Fibroblast of the aortic adventitia (primary cell): Measurements from ENCODE around the gene ADGRB3. TPM values are rescaled to one million over a fixed set of nuclear protein-coding genes. Genes with fewer than 3 reads are reported as not detected.

Experiments used
- DNase-seq: peaks from one replicate; pipeline ENCODE4 v3.0.0-alpha.2; 2010; ENCODE audit warnings: low read depth
- H3K4me3 ChIP-seq: 2 replicates; pipeline ENCODE4 v1.5.1; 2011; ENCODE audit warnings: low read depth, mild to moderate bottlenecking, control low read depth, low read length, moderate library complexity
- CTCF ChIP-seq: IDR thresholded peaks from 2 replicates; pipeline ENCODE4 v1.5.1; 2011; ENCODE audit warnings: mild to moderate bottlenecking, low read length, control low read depth, inconsistent platforms; ENCODE audit not compliant: insufficient read depth
- total RNA-seq: library from RNA; depleted of rRNA; stranded (reverse); fragments of >200 nt; gene quantifications from 2 replicates; pipeline ENCODE4 v1.2.3, GENCODE V29; 2012; ENCODE audit warnings: low replicate concordance

The ADGRB3 gene
- total RNA-seq, 1 donor, result 1.4 TPM

GRCh38 chr6:68754681-68755213 lies 119.7 kb downstream of the ADGRB3 start:
- no peak for TF ChIP-seq CTCF
- H3K4me3 ChIP-seq, result no peak overlapping the region
- DNase-seq, result no peak

- H3K4me3 ChIP-seq, result no peak overlapping the region
- no peak for TF ChIP-seq CTCF
- no peak for DNase-seq
Observed at GRCh38 chr6:68756454-68757375, 121.6 kb downstream of the ADGRB3 start.

GRCh38 chr6:68757821-68758220 lies 122.7 kb downstream of the ADGRB3 start:
- H3K4me3 ChIP-seq, result no peak overlapping the region
- no peak for DNase-seq
- TF ChIP-seq CTCF, result no peak

GRCh38 chr6:68758559-68758958 lies 123.5 kb downstream of the ADGRB3 start:
- H3K4me3 ChIP-seq, result no peak overlapping the region
- TF ChIP-seq CTCF, result no peak
- DNase-seq, result no peak

GRCh38 chr6:68760485-68760884 lies 125.4 kb downstream of the ADGRB3 start:
- TF ChIP-seq CTCF, result no peak
- no peak overlapping the region for H3K4me3 ChIP-seq
- no peak for DNase-seq

- DNase-seq, result no peak
- no peak overlapping the region for H3K4me3 ChIP-seq
- no peak for TF ChIP-seq CTCF
Observed at GRCh38 chr6:68760941-68761676, 126.0 kb downstream of the ADGRB3 start.
